ENCODE measurements around the gene SLC15A1.

SLC15A1 gene, protein sequence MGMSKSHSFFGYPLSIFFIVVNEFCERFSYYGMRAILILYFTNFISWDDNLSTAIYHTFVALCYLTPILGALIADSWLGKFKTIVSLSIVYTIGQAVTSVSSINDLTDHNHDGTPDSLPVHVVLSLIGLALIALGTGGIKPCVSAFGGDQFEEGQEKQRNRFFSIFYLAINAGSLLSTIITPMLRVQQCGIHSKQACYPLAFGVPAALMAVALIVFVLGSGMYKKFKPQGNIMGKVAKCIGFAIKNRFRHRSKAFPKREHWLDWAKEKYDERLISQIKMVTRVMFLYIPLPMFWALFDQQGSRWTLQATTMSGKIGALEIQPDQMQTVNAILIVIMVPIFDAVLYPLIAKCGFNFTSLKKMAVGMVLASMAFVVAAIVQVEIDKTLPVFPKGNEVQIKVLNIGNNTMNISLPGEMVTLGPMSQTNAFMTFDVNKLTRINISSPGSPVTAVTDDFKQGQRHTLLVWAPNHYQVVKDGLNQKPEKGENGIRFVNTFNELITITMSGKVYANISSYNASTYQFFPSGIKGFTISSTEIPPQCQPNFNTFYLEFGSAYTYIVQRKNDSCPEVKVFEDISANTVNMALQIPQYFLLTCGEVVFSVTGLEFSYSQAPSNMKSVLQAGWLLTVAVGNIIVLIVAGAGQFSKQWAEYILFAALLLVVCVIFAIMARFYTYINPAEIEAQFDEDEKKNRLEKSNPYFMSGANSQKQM

DNA sequence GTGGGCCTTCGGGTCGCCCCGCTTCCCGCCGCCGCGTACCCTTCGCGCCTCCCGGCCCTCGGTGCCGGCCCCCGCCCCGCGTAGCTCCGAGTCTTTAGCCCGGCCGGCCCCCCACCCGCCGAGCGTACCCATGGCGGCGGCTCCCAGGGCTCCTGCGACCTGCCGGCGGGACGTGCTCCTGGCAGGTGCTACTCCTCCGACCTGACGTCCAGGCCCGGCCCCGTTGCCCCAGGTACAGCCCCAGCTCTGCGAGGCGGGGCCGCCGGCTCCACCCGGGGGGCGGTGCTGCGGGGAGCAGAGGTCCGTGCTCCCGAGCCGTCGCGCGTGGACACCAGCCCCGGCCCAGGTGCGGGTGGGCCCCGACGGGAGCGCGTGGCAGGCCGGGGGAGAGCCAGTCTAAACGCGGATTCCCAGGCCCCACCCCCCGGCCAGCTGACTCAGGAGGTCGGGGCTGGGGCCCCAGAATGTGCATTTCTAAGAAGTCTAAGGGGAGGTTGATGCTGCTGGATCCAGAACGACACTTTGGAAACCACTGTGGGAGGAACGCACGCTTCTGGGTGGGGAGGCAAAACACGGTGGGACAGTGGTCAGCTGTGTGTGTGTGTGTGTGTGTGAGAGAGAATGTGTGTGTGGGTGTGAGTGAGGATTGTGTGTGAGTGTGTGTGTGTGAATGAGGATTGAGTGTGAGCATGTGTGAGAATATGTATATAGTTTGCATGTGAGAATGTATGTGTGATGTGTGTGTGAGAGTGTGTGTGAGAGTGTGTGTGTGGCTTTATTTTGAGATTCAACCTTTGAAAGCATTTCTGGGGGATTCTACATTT is at the start of gene SLC15A1:
SLC15A1 (minus strand) TSS at position 206 of the 824 bp plus-strand sequence; CDS start at position 132, 74 bp downstream.
- Mint-ChIP-seq H3K9me3 (peaks cover 8 to 10% of the 10 kb centered on the region in 2 donors), H3K4me3 (no peak within 1 kb of the TSS), H3K36me3 (peaks cover 0 to 7% of the 10 kb centered on the region in 2 donors), H3K27ac (no peak within 1 kb of the TSS), H3K27me3 (peaks cover 68 to 72% of the 10 kb centered on the region in 2 donors), H3K4me1 (peaks cover 0 to 1% of the 10 kb centered on the region in 2 donors)
- ATAC-seq (replicated peaks) (no peak), DNase-seq (no peak)

DNA sequence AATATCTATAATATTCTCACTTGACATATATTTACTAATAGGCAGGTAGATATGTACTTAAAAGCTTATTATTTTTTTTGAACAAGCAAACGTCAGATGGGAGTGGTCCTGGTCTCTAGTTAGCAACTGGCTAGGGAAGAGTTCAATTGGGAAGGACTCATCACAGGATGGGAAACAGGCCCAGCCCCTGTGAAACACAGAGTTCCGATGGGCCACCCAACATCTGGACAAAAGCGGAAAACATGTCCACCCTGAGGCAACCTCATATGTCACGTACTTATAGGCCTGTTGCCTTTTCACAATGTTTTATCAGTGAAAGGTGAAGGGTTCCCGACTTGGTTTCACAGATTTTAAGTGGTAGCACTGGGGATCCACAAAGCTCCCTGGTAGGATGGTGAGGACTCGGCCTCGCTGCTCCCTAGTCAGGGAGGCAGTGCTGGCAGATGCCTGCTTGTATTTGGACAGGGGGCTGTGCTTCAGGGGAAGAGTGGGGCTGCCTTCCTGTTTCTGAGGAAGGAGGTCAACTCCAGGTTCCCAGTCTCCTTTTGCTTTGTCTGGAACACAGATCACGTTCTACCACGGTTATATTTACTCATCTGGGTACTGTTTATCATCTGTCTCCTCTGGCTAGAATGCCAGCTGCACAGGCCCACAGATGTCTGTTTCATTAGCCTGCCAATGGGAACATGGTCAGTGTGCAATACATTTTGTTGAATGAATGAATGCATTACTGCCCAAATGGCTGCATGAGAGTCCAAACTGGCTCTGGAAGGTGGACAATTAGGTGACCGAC is 49.4 kb upstream of the SLC15A1 start:
- H3K36me3 Mint-ChIP-seq = peaks cover 36 to 48% of the 10 kb centered on the region in 2 donors
- no peaks in the 10 kb centered on the region for H3K27me3 Mint-ChIP-seq
- no peaks in the 10 kb centered on the region for H3K4me1 Mint-ChIP-seq
- DNase-seq = no peak
- H3K27ac Mint-ChIP-seq = peak overlapping the region; percentile 52
- H3K4me3 Mint-ChIP-seq = no peak overlapping the region
- no peak for ATAC-seq (replicated peaks)
- H3K9me3 Mint-ChIP-seq = no peaks in the 10 kb centered on the region

GRCh38 chr13:98800078-98800477 is 47.6 kb upstream of the SLC15A1 start:
- Mint-ChIP-seq H3K4me3 (no peak overlapping the region), H3K4me1 (no peaks in the 10 kb centered on the region), H3K36me3 (peaks cover 44 to 54% of the 10 kb centered on the region in 2 donors), H3K9me3 (no peaks in the 10 kb centered on the region), H3K27ac (no peak overlapping the region), H3K27me3 (no peaks in the 10 kb centered on the region)
- ATAC-seq (replicated peaks) (no peak), DNase-seq (no peak)

DNA sequence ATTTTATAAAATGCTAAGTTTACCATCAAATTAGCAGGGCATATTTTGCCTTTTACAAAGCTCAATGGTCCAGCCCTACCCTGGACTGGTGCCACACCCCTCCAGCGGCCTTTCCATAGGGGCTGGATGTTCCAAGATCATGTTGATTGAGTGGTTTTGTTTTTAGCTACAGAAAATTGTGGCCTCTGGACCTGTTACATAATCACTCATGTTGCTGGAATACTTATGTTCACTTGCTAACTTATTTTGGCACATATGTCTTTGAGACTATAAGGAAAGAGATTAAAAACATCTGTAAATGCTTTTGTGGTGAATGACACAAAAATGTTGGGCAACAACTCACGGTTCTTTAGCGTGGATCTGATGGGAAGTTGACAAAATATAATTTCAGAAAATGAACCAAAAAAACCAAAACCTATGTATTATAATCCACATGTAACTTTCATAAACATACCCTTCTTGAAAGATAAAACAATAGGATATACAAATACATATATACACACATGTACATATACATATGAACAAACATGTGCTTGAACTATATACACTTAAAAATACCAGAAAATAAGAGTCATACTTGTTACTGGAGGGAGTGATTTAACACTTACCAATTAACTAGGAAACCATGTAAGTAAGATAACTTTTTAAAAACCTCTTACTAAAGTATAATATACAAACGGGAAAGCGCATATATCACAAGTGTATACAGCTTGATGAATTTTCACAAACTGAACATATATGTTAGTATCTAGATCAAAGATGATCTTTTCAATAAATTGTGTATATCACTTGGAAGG is 46.6 kb upstream of the SLC15A1 start:
- H3K36me3 Mint-ChIP-seq = peaks cover 44 to 56% of the 10 kb centered on the region in 2 donors
- no peak overlapping the region for H3K27ac Mint-ChIP-seq
- no peak for DNase-seq
- ATAC-seq (replicated peaks) = no peak
- no peaks in the 10 kb centered on the region for H3K4me1 Mint-ChIP-seq
- no peaks in the 10 kb centered on the region for H3K27me3 Mint-ChIP-seq
- H3K9me3 Mint-ChIP-seq = no peaks in the 10 kb centered on the region
- H3K4me3 Mint-ChIP-seq = no peak overlapping the region

- Mint-ChIP-seq H3K4me3 (no peak overlapping the region), H3K9me3 (no peaks in the 10 kb centered on the region), H3K27ac (no peak overlapping the region), H3K36me3 (peaks cover 46 to 50% of the 10 kb centered on the region in 2 donors), H3K27me3 (no peaks in the 10 kb centered on the region), H3K4me1 (no peaks in the 10 kb centered on the region)
- ATAC-seq (replicated peaks) (no peak), DNase-seq (no peak)
Measured at GRCh38 chr13:98797456-98797855, 45.0 kb upstream of the SLC15A1 start.

DNA sequence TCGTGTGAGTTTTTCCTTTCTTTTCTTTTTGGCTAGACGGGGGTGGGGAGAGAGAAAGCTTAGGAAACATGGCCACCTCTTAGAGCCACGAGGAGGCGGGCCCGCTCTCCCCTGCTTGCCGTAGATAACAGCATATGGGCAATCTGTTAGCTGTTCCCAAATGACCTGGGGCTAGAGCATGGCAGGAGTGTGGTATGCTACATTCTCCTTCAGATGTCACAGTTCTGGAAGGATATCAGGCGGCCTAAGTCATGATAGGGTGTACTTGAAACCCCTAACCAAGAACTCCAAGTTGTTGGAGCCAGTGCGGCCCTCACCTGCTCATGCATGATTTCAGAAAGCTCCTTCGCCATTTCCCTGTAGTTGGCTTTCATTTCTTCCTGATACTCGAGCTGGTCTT is 44.3 kb upstream of the SLC15A1 start:
- no peak for ATAC-seq (replicated peaks)
- H3K36me3 Mint-ChIP-seq = peaks cover 44 to 50% of the 10 kb centered on the region in 2 donors

GRCh38 chr13:98796191-98796590 is 43.7 kb upstream of the SLC15A1 start:
- Mint-ChIP-seq H3K4me1 (no peaks in the 10 kb centered on the region), H3K36me3 (peaks cover 44 to 52% of the 10 kb centered on the region in 2 donors), H3K27ac (no peak overlapping the region)

More for the DNA sequence above, 44.3 kb upstream of the SLC15A1 start:
- H3K4me3 Mint-ChIP-seq = no peak overlapping the region
- no peak for DNase-seq
- H3K4me1 Mint-ChIP-seq = no peaks in the 10 kb centered on the region
- H3K27ac Mint-ChIP-seq = no peak overlapping the region
- no peaks in the 10 kb centered on the region for H3K9me3 Mint-ChIP-seq
- H3K27me3 Mint-ChIP-seq = no peaks in the 10 kb centered on the region

GRCh38 chr13:98795220-98795619 is 42.7 kb upstream of the SLC15A1 start:
- Mint-ChIP-seq H3K36me3 (peaks cover 44 to 52% of the 10 kb centered on the region in 2 donors), H3K4me3 (no peak overlapping the region), H3K4me1 (no peaks in the 10 kb centered on the region), H3K27ac (no peak overlapping the region), H3K27me3 (no peaks in the 10 kb centered on the region), H3K9me3 (no peaks in the 10 kb centered on the region)
- ATAC-seq (replicated peaks) (no peak), DNase-seq (no peak)

More at GRCh38 chr13:98796191-98796590, 43.7 kb upstream of the SLC15A1 start:
- ATAC-seq (replicated peaks) = no peak
- no peaks in the 10 kb centered on the region for H3K27me3 Mint-ChIP-seq
- no peak for DNase-seq
- no peak overlapping the region for H3K4me3 Mint-ChIP-seq
- no peaks in the 10 kb centered on the region for H3K9me3 Mint-ChIP-seq

GRCh38 chr13:98794498-98794897 is 42.0 kb upstream of the SLC15A1 start:
- DNase-seq (no peak), ATAC-seq (replicated peaks) (no peak)
- Mint-ChIP-seq H3K4me3 (no peak overlapping the region), H3K27ac (no peak overlapping the region), H3K36me3 (peaks cover 39 to 52% of the 10 kb centered on the region in 2 donors), H3K4me1 (no peaks in the 10 kb centered on the region), H3K9me3 (no peaks in the 10 kb centered on the region), H3K27me3 (peaks cover 0 to 3% of the 10 kb centered on the region in 2 donors)

- H3K9me3 Mint-ChIP-seq = no peaks in the 10 kb centered on the region
- DNase-seq (no peak), ATAC-seq (replicated peaks) (no peak)
- H3K27ac Mint-ChIP-seq = no peak overlapping the region
- no peaks in the 10 kb centered on the region for H3K4me1 Mint-ChIP-seq
- peaks cover 35 to 46% of the 10 kb centered on the region in 2 donors for H3K36me3 Mint-ChIP-seq
- H3K27me3 Mint-ChIP-seq = peaks cover 6 to 19% of the 10 kb centered on the region in 2 donors
- no peak overlapping the region for H3K4me3 Mint-ChIP-seq
Measured at GRCh38 chr13:98792785-98793495, 40.5 kb upstream of the SLC15A1 start.

DNA sequence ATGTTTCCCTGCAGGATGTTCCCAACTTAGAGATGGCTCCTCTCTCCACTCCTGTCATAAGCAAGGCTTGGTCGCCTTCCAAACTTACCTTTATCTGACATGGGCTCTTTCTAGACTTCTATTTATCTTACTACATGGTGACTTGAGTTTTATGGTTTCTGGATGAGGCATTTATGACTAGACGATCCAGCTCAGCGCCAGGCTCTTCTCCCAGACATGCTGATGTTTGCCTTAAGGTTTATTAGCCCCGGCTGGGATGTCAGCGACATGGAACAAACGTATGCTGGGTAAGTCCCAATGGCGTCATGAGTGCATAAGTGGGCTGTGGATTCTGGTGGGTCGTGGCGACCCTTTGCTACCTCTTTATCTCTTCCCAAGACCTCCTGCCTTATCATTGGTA is 39.8 kb upstream of the SLC15A1 start:
- Mint-ChIP-seq H3K27ac (no peak overlapping the region), H3K4me1 (no peaks in the 10 kb centered on the region), H3K36me3 (peaks cover 32 to 41% of the 10 kb centered on the region in 2 donors), H3K27me3 (peaks cover 12 to 24% of the 10 kb centered on the region in 2 donors), H3K9me3 (peaks cover 0 to 3% of the 10 kb centered on the region in 2 donors), H3K4me3 (no peak overlapping the region)
- DNase-seq = no peak
- ATAC-seq (replicated peaks) = no peak

DNA sequence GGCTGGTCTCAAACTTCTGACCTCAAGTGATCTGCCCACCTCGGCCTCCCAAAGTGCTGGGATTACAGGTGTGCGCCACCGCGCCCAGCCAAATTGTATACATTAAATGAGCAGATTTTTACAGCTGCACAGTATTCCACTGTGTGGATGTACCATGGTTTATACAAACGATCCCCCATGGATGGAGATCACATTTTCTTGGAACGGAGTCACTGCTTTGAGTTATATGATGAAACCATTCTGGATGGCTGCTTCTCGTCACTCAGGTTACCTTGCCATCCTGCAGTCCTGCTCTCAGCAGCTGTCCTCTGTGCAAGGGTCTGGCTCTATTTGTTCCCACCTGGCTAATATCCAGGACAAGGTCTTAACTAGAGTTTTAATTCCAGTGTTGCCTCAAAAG is 39.1 kb upstream of the SLC15A1 start:
- peaks cover 26 to 34% of the 10 kb centered on the region in 2 donors for H3K36me3 Mint-ChIP-seq

More for the DNA sequence above, 39.1 kb upstream of the SLC15A1 start:
- DNase-seq (no peak), ATAC-seq (replicated peaks) (no peak)
- peaks cover 0 to 3% of the 10 kb centered on the region in 2 donors for H3K9me3 Mint-ChIP-seq
- H3K27me3 Mint-ChIP-seq = peaks cover 19 to 27% of the 10 kb centered on the region in 2 donors
- H3K27ac Mint-ChIP-seq = no peak overlapping the region
- H3K4me1 Mint-ChIP-seq = no peaks in the 10 kb centered on the region
- no peak overlapping the region for H3K4me3 Mint-ChIP-seq
